A673 (cell line): ENCODE data around the gene MCM8. TPM values are rescaled to one million over a fixed set of nuclear protein-coding genes. Genes with fewer than 3 reads are reported as not detected.

ENCODE experiments used
- BruUV-seq: library from RNA; stranded (reverse); fragments of 400-500 nt; replicated peaks from 2 replicates; lab custom pipeline; 2021; lab: Mats Ljungman, UMichigan
- CTCF ChIA-PET: fragments of 300-600 bp; sonication (Branson Sonifier 250); formaldehyde crosslinking; loops from one replicate; lab custom pipeline; 2022; ENCODE audit warnings: antibody characterized with exemption; lab: Charles Lee
- POLR2A ChIA-PET: fragments of 300-600 bp; sonication (Branson Sonifier 250); formaldehyde crosslinking; loops from one replicate; lab custom pipeline; 2022; ENCODE audit warnings: antibody characterized with exemption; ENCODE audit not compliant: low non-redundant PET; lab: Charles Lee
- DNase-seq: peaks from one replicate; pipeline ENCODE4 v3.0.0-alpha.2; 2015; ENCODE audit warnings: low spot score
- H3K27ac ChIP-seq: fragments of 200-600 bp; sonication (generic); 2 replicates; pipeline ENCODE4 v1.5.1; 2016; ENCODE audit warnings: mixed run types, low read depth, mild to moderate bottlenecking, mixed read lengths, antibody characterized with exemption, low read length; ENCODE audit not compliant: poor library complexity, severe bottlenecking
- H3K27me3 ChIP-seq: fragments of 200-600 bp; sonication (generic); replicated peaks from 2 replicates; pipeline ENCODE4 v1.6.1; 2017; ENCODE audit warnings: mixed run types, low read depth, mild to moderate bottlenecking, mixed read lengths, antibody characterized with exemption, low read length; ENCODE audit not compliant: insufficient read depth, poor library complexity
- H3K36me3 ChIP-seq: fragments of 200-600 bp; sonication (generic); 2 replicates; pipeline ENCODE4 v1.6.1; 2016; ENCODE audit warnings: mixed run types, mild to moderate bottlenecking, mixed read lengths, antibody characterized with exemption, low read length; ENCODE audit not compliant: insufficient read depth, poor library complexity, severe bottlenecking
- H3K4me1 ChIP-seq: fragments of 200-600 bp; sonication (generic); 2 replicates; pipeline ENCODE4 v1.6.1; 2017; ENCODE audit warnings: mixed run types, mild to moderate bottlenecking, mixed read lengths, antibody characterized with exemption, low read length; ENCODE audit not compliant: insufficient read depth, poor library complexity, severe bottlenecking
- H3K4me3 ChIP-seq: fragments of 200-600 bp; sonication (generic); 2 replicates; pipeline ENCODE4 v1.5.1; 2016; ENCODE audit warnings: low read depth, mixed run types, mild to moderate bottlenecking, mixed read lengths, low read length; ENCODE audit not compliant: poor library complexity, severe bottlenecking
- H3K9me3 ChIP-seq: fragments of 200-600 bp; sonication (generic); 2 replicates; pipeline ENCODE4 v1.6.1; 2016; ENCODE audit warnings: mixed run types, low read depth, mild to moderate bottlenecking, mixed read lengths, antibody characterized with exemption, low read length; ENCODE audit not compliant: poor library complexity, severe bottlenecking
- EZH2 ChIP-seq: fragments of 200-600 bp; sonication (generic); IDR thresholded peaks from 2 replicates; pipeline ENCODE4 v1.6.1; 2017; ENCODE audit warnings: borderline replicate concordance, low read depth, mild to moderate bottlenecking, mixed read lengths, antibody characterized with exemption, low read length; ENCODE audit not compliant: poor library complexity, severe bottlenecking
- intact Hi-C: fragments of 100-400 bp; cut with micrococcal nuclease; formaldehyde crosslinking; loops from one replicate; pipeline ENCODE4 v1.10.0; 2022; ENCODE audit not compliant: unreplicated experiment
- total RNA-seq: library from RNA; stranded (reverse); gene quantifications from 2 replicates; pipeline ENCODE4 v1.2.3, GENCODE V29; 2021
- TF ChIP-seq, protein P1 (sequence below): fragments of 300-800, 200-600 bp; sonication (generic); conservative IDR thresholded peaks from 2 replicates; pipeline ENCODE4 v1.5.1; 2017; ENCODE audit warnings: low read depth, mild to moderate bottlenecking, antibody characterized with exemption, low read length, moderate library complexity, mixed read lengths

Gene MCM8
- total RNA-seq, 1 experiment from 2014 or later, result 56.4 TPM

DNA sequence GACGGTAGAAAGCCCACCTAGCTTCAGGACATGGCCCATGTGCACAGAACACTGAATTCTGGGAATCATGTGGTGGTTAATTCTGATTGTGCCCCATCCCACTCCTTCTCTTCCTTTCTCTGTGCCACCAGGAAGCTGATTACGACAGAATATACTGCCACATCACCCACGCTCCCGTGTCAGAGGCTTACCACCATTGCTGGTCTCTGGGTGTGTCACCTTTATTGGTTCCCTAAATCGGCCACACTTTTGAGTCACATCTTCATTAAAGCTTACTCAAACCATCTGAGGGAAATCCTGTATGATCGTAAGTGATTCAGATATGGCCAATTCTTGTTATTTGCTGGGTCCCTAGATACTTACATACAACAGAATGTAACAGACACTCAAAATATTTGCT is 3.2 kb upstream of the MCM8 start:
- POLR2A ChIA-PET, result no interaction called here

DNA sequence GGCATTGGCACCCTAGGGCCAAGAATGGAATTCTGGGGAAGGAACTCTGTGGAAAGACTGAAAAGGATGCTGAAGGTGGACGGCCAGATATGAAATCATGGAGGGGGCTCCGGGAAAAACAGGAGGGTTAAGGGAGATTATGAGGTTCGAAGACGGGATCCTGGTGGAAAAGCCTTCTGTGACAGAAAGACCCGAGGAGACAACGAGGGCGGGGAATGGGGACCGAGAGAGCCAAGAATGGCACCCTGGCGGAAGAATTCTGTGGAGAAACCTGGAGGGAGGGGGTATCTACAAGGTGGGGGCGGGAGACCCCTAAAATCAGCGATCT is 545 bp upstream of the MCM8 start:
- Histone ChIP-seq H3K27ac (peak overlapping the region; percentile 85), H3K27me3 (no peaks in the 10 kb centered on the region), H3K9me3 (no peaks in the 10 kb centered on the region), H3K36me3 (peaks cover 46% of the 10 kb centered on the region), H3K4me3 (peak overlapping the region; percentile 74), H3K4me1 (peaks cover 15% of the 10 kb centered on the region)
- POLR2A ChIA-PET, result no interaction called here
- no TSS peak for BruUV-seq
- no peak for DNase-seq
- CTCF ChIA-PET, result no interaction called here
- intact Hi-C loops, result no loop called here
- TF ChIP-seq, protein P1, sequence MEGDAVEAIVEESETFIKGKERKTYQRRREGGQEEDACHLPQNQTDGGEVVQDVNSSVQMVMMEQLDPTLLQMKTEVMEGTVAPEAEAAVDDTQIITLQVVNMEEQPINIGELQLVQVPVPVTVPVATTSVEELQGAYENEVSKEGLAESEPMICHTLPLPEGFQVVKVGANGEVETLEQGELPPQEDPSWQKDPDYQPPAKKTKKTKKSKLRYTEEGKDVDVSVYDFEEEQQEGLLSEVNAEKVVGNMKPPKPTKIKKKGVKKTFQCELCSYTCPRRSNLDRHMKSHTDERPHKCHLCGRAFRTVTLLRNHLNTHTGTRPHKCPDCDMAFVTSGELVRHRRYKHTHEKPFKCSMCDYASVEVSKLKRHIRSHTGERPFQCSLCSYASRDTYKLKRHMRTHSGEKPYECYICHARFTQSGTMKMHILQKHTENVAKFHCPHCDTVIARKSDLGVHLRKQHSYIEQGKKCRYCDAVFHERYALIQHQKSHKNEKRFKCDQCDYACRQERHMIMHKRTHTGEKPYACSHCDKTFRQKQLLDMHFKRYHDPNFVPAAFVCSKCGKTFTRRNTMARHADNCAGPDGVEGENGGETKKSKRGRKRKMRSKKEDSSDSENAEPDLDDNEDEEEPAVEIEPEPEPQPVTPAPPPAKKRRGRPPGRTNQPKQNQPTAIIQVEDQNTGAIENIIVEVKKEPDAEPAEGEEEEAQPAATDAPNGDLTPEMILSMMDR, result no peak
- no peak for TF ChIP-seq EZH2

More for the DNA sequence above, 3.2 kb upstream of the MCM8 start:
- TF ChIP-seq EZH2, result no peak
- TF ChIP-seq, protein P1, result no peak
- Histone ChIP-seq H3K9me3 (no peaks in the 10 kb centered on the region), H3K4me3 (no peak overlapping the region), H3K27me3 (no peaks in the 10 kb centered on the region), H3K4me1 (peaks cover 14% of the 10 kb centered on the region), H3K27ac (no peak overlapping the region), H3K36me3 (peaks cover 49% of the 10 kb centered on the region)
- no peak for DNase-seq
- BruUV-seq, result no TSS peak
- CTCF ChIA-PET, result no interaction called here
- intact Hi-C loops, result no loop called here

DNA sequence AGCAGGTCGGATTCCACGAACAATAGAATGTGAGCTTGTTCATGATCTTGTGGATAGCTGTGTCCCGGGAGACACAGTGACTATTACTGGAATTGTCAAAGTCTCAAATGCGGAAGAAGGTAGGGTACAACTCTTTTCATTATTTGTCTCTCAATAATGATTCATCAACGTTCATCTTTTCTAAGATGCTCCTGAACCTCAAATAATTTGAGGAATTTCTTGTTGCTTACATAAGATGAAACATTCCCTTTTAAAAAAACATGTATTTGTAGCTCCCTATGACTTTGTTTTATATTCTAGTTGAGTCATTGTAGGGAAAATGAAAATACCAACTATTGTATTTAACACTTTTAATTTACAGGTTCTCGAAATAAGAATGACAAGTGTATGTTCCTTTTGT is 17.0 kb downstream of the MCM8 start:
- Histone ChIP-seq H3K36me3 (peaks cover 35% of the 10 kb centered on the region), H3K27me3 (no peaks in the 10 kb centered on the region), H3K9me3 (no peaks in the 10 kb centered on the region), H3K4me3 (no peak overlapping the region), H3K4me1 (no peaks in the 10 kb centered on the region), H3K27ac (no peak overlapping the region)
- BruUV-seq, result no TSS peak
- intact Hi-C loops, result no loop called here
- no peak for TF ChIP-seq EZH2
- TF ChIP-seq, protein P1, result no peak
- ChIA-PET CTCF (no interaction called here), POLR2A (no interaction called here)
- DNase-seq, result no peak
